Activated T-cell treated with anti-CD3 and anti-CD28 coated beads for 4 hours (primary cell): ENCODE measurements around the gene FRMPD2.
"Not testable (repeated sequence)": the region's sequence is repeated elsewhere in the genome, so short reads cannot be mapped to it uniquely, and the experiment has no call there.

Experiments
- DNase-seq: peaks from one replicate; pipeline ENCODE4 v3.0.0-alpha.2; 2020

The FRMPD2 gene

GRCh38 chr10:48194830-48195229, 79.7 kb downstream of the FRMPD2 start:
- no peak for DNase-seq

GRCh38 chr10:48193556-48193955, 80.9 kb downstream of the FRMPD2 start:
- no peak for DNase-seq

GRCh38 chr10:48192881-48193450, 81.5 kb downstream of the FRMPD2 start:
- DNase-seq = no peak

GRCh38 chr10:48187713-48188485, 86.6 kb downstream of the FRMPD2 start:
- no peak for DNase-seq

- DNase-seq = no peak
These were observed 87.4 kb downstream of the FRMPD2 start for GRCh38 chr10:48187126-48187525.

- not testable (repeated sequence) for DNase-seq
These were observed 88.2 kb downstream of the FRMPD2 start for GRCh38 chr10:48186264-48186804.

GRCh38 chr10:48184224-48184623, 90.3 kb downstream of the FRMPD2 start:
- no peak for DNase-seq

- DNase-seq = not testable (repeated sequence)
These were observed 101.8 kb downstream of the FRMPD2 start for GRCh38 chr10:48172715-48173114.

GRCh38 chr10:48160670-48161069, 113.8 kb downstream of the FRMPD2 start:
- DNase-seq = not testable (repeated sequence)

GRCh38 chr10:48160163-48160562, 114.3 kb downstream of the FRMPD2 start:
- not testable (repeated sequence) for DNase-seq

GRCh38 chr10:48154211-48155140, 120.0 kb downstream of the FRMPD2 start:
- DNase-seq = not testable (repeated sequence)

- not testable (repeated sequence) for DNase-seq
These were observed 126.9 kb downstream of the FRMPD2 start for GRCh38 chr10:48147643-48148042.

GRCh38 chr10:48143721-48144642, 130.5 kb downstream of the FRMPD2 start:
- DNase-seq = not testable (repeated sequence)

- DNase-seq = not testable (repeated sequence)
These were observed 133.5 kb downstream of the FRMPD2 start for GRCh38 chr10:48140949-48141348.

- not testable (repeated sequence) for DNase-seq
These were observed 134.3 kb downstream of the FRMPD2 start for GRCh38 chr10:48139953-48140850.

GRCh38 chr10:48128954-48129353, 145.5 kb downstream of the FRMPD2 start:
- DNase-seq = not testable (repeated sequence)

GRCh38 chr10:48126251-48126650, 148.2 kb downstream of the FRMPD2 start:
- DNase-seq = not testable (repeated sequence)

GRCh38 chr10:48125631-48126030, 148.9 kb downstream of the FRMPD2 start:
- DNase-seq = not testable (repeated sequence)

- not testable (repeated sequence) for DNase-seq
These were observed 151.9 kb downstream of the FRMPD2 start for GRCh38 chr10:48122618-48123017.

- DNase-seq = not testable (repeated sequence)
These were observed 164.2 kb downstream of the FRMPD2 start for GRCh38 chr10:48110277-48110676.
